ENCODE results near the gene TCEAL4.

- TF ChIP-seq TAF1 (IDR thresholded peaks at IDR 0.05; ENCODE audit: borderline replicate concordance, low read depth, low read length) (no peak), POLR2A (IDR thresholded peaks at IDR 0.05; ENCODE audit: low read depth, low read length) (no peak), POLR2AphosphoS5 (IDR thresholded peaks at IDR 0.05; ENCODE audit: low read depth, low read length) (no peak)
These were observed 965 bp downstream of the TCEAL4 start for GRCh38 chrX:103586314-103586646.

Data from GM12892 (cell line).